Raji (cell line): ENCODE results near the gene TMX2.

Experiments used
- POLR2A ChIP-seq: IDR thresholded peaks from 2 replicates; pipeline ENCODE4 v1.6.1; 2011; ENCODE audit warnings: low read depth, low read length, control low read depth; ENCODE audit not compliant: insufficient read depth

The TMX2 gene

GRCh38 chr11:57776577-57777210 is 64.3 kb downstream of the TMX2 start:
- no peak for TF ChIP-seq POLR2A

GRCh38 chr11:57777969-57778317 is 65.5 kb downstream of the TMX2 start:
- no peak for TF ChIP-seq POLR2A

GRCh38 chr11:57778318-57779037 is 66.1 kb downstream of the TMX2 start:
- no peak for TF ChIP-seq POLR2A

GRCh38 chr11:57779276-57779675 is 66.9 kb downstream of the TMX2 start:
- no peak for TF ChIP-seq POLR2A

GRCh38 chr11:57781529-57781943 is 69.1 kb downstream of the TMX2 start:
- no peak for TF ChIP-seq POLR2A

GRCh38 chr11:57785072-57785471 is 72.7 kb downstream of the TMX2 start:
- no peak for TF ChIP-seq POLR2A

GRCh38 chr11:57786436-57786835 is 74.0 kb downstream of the TMX2 start:
- TF ChIP-seq POLR2A = no peak

- no peak for TF ChIP-seq POLR2A
These were observed 74.7 kb downstream of the TMX2 start for GRCh38 chr11:57787006-57787604.

GRCh38 chr11:57787920-57788702 is 75.7 kb downstream of the TMX2 start:
- no peak for TF ChIP-seq POLR2A

GRCh38 chr11:57788703-57789088 is 76.3 kb downstream of the TMX2 start:
- no peak for TF ChIP-seq POLR2A
